ENCODE data around the gene PPP3CB.
"Not testable (repeated sequence)": the region's sequence is repeated elsewhere in the genome, so short reads cannot be mapped to it uniquely, and the experiment has no call there.

PPP3CB gene

DNA sequence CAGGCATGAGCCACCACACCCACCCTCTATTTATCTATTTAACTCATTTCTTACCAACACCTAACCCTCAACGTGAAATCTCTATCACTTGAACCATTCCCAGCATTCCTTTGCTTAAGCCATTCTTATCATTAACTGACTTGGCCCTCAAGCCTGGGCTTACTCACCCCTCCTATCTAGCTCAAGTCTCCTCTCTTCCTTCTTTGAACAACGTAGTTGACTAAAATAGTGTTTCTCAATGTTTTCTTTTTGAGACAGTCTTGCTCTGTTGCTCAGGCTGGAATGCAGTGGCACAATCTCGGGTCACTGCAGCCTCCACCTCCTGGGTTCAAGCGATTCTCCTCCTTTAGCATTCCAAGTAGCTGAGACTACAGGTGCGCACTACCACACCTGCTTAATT lies 89.0 kb downstream of the PPP3CB start:
- no peak overlapping the region for H3K4me3 ChIP-seq (ENCODE audit: control insufficient read depth, low read depth, low read length)
- no peak for DNase-seq (ENCODE audit: low read depth)
- TF ChIP-seq, protein P1, sequence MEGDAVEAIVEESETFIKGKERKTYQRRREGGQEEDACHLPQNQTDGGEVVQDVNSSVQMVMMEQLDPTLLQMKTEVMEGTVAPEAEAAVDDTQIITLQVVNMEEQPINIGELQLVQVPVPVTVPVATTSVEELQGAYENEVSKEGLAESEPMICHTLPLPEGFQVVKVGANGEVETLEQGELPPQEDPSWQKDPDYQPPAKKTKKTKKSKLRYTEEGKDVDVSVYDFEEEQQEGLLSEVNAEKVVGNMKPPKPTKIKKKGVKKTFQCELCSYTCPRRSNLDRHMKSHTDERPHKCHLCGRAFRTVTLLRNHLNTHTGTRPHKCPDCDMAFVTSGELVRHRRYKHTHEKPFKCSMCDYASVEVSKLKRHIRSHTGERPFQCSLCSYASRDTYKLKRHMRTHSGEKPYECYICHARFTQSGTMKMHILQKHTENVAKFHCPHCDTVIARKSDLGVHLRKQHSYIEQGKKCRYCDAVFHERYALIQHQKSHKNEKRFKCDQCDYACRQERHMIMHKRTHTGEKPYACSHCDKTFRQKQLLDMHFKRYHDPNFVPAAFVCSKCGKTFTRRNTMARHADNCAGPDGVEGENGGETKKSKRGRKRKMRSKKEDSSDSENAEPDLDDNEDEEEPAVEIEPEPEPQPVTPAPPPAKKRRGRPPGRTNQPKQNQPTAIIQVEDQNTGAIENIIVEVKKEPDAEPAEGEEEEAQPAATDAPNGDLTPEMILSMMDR (conservative IDR thresholded peaks at IDR 0.05; ENCODE audit: control insufficient read depth, insufficient read depth, low read depth, low read length) = no peak

DNA sequence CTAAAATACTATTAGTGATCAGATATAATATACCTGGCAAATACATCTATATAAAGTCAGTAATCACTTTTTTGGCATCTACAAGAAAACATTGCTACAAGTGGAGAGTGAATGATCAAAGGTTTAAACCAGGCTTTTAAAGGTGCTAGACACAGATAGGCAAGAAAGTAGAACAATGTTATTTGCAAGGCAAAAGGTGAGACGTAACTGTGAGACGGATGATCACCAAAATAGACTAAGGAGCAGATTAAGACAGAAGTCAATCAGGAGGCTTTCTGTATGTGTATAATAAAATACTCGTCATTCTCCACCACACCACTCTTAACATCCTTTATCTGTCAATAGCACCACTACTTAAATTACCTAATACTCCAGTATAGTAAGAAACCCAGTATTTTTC lies 90.3 kb downstream of the PPP3CB start:
- no peak overlapping the region for H3K4me3 ChIP-seq (ENCODE audit: control insufficient read depth, low read depth, low read length)
- no peak for DNase-seq (ENCODE audit: low read depth)
- TF ChIP-seq, protein P1 (conservative IDR thresholded peaks at IDR 0.05; ENCODE audit: control insufficient read depth, insufficient read depth, low read depth, low read length) = no peak

DNA sequence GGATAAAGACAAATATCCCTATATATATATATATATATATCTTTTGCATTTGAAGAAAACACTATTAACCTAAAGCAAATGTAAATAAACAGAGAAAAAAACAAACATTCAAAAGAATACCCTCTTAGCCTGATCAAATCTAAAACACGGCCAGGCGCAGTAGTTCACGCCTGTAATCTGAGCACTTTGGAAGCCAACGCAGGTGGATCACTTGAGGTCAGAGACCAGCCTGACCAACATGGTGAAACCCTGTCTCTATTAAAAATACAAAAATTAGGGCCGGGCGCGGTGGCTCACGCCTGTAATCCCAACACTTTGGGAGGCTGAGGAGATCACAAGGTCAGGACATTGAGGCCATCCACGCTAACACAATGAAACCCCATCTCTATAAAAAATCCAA lies 91.1 kb downstream of the PPP3CB start:
- TF ChIP-seq, protein P1 (conservative IDR thresholded peaks at IDR 0.05; ENCODE audit: control insufficient read depth, insufficient read depth, low read depth, low read length) = no peak
- no peak for DNase-seq (ENCODE audit: low read depth)
- H3K4me3 ChIP-seq (ENCODE audit: control insufficient read depth, low read depth, low read length) = no peak overlapping the region

DNA sequence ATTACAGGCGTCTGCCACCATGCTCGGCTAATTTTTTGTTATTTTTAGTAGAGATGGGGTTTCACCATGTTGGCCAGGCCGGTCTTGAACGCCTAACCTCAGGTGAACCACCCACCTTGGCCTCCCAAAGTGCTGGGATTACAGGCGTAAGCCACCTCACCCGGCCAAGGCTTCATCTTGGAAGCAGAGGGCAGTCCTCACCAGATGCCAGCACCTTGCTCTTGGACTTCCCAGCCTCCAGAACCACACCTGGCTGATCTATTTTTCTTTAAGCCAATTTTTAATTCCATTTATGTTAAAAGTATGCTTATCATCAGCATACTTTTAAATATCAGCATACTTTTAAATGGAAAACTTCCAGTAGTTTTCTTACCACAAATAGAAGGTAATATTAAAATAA lies 94.2 kb downstream of the PPP3CB start:
- no peak overlapping the region for H3K4me3 ChIP-seq (ENCODE audit: control insufficient read depth, low read depth, low read length)

DNA sequence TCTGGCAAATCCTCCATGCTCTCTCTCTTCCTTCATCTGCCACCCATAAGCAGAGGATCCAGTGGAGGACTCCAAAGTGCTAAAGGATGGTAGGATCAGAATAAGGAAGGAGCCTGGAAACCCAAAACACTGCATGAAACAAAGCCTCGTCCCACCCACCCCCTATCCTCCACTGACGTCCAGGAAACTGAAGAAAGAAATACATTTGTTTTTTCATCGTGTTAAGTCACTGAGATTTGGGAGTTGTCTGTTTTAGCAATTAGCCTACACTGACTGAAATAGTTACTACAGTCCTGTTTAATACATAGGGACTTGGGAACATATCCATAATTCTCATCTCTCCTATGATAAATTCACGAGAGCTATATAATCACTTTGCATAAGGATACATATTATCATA lies 96.8 kb downstream of the PPP3CB start:
- TF ChIP-seq, protein P1 (conservative IDR thresholded peaks at IDR 0.05; ENCODE audit: control insufficient read depth, insufficient read depth, low read depth, low read length) = no peak
- H3K4me3 ChIP-seq (ENCODE audit: control insufficient read depth, low read depth, low read length) = no peak overlapping the region
- DNase-seq (ENCODE audit: low read depth) = no peak

More for the DNA sequence above, 94.2 kb downstream of the PPP3CB start:
- no peak for DNase-seq (ENCODE audit: low read depth)
- TF ChIP-seq, protein P1 (conservative IDR thresholded peaks at IDR 0.05; ENCODE audit: control insufficient read depth, insufficient read depth, low read depth, low read length) = no peak

DNA sequence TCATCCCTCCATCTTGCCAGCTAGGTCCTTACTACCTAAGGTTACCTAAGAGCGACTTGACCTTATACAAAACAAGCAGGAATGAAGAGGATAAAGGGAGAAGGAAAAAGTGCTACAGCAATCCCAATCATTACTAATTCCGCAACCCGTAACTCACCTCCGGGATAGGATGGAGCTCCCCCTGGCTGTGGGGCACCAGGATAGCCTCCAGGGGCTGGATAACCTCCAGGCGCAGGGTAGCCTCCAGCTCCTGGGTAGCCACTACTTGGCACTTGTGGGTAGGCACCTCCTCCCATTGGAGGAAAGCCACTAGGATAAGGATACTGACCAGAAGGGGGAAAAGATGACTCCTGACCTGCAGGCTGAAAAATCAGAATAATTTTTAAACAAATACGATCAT lies 97.8 kb downstream of the PPP3CB start:
- TF ChIP-seq, protein P1 (conservative IDR thresholded peaks at IDR 0.05; ENCODE audit: control insufficient read depth, insufficient read depth, low read depth, low read length) = peak; percentile 26
- no peak overlapping the region for H3K4me3 ChIP-seq (ENCODE audit: control insufficient read depth, low read depth, low read length)
- DNase-seq (ENCODE audit: low read depth) = no peak

DNA sequence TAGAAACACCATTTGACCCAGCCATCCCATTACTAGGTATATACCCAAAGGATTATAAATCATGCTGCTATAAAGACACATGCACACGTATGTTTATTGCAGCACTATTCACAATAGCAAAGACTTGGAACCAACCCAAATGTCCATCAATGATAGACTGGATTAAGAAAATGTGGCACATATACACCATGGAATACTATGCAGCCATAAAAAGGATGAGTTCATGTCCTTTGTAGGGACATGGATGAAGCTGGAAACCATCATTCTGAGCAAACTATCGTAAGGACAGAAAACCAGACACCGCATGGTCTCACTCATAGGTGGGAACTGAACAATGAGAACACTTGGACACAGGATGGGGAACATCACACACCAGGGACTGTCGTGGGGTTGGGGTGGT lies 101.5 kb downstream of the PPP3CB start:
- H3K4me3 ChIP-seq (ENCODE audit: control insufficient read depth, low read depth, low read length); DNase-seq (ENCODE audit: low read depth): not testable (repeated sequence)
